IPS-11a (cell line): ENCODE data around the gene BRINP3.

ENCODE experiments used
- H3K4me3 ChIP-seq: one replicate; pipeline ENCODE4 v1.5.1; 2013; ENCODE audit warnings: low read depth, low read length, control low read depth

Gene BRINP3

GRCh38 chr1:190193508-190194115 lies 284.1 kb downstream of the BRINP3 start:
- H3K4me3 ChIP-seq, result no peak overlapping the region

- H3K4me3 ChIP-seq, result no peak overlapping the region
Measured at GRCh38 chr1:190192627-190193026, 285.0 kb downstream of the BRINP3 start.

GRCh38 chr1:190183588-190183987 lies 294.1 kb downstream of the BRINP3 start:
- no peak overlapping the region for H3K4me3 ChIP-seq

- no peak overlapping the region for H3K4me3 ChIP-seq
Measured at GRCh38 chr1:190179817-190180216, 297.8 kb downstream of the BRINP3 start.

- H3K4me3 ChIP-seq, result no peak overlapping the region
Measured at GRCh38 chr1:190178827-190179226, 298.8 kb downstream of the BRINP3 start.

GRCh38 chr1:190177555-190177954 lies 300.1 kb downstream of the BRINP3 start:
- no peak overlapping the region for H3K4me3 ChIP-seq

- H3K4me3 ChIP-seq, result no peak overlapping the region
Measured at GRCh38 chr1:190176776-190177175, 300.9 kb downstream of the BRINP3 start.

- H3K4me3 ChIP-seq, result no peak overlapping the region
Measured at GRCh38 chr1:190175320-190175719, 302.3 kb downstream of the BRINP3 start.

GRCh38 chr1:190172651-190173430 lies 304.8 kb downstream of the BRINP3 start:
- H3K4me3 ChIP-seq, result no peak overlapping the region

GRCh38 chr1:190170321-190170720 lies 307.3 kb downstream of the BRINP3 start:
- no peak overlapping the region for H3K4me3 ChIP-seq

GRCh38 chr1:190169311-190170067 lies 308.2 kb downstream of the BRINP3 start:
- no peak overlapping the region for H3K4me3 ChIP-seq

- no peak overlapping the region for H3K4me3 ChIP-seq
Measured at GRCh38 chr1:190168893-190169280, 308.8 kb downstream of the BRINP3 start.

GRCh38 chr1:190168116-190168892 lies 309.4 kb downstream of the BRINP3 start:
- no peak overlapping the region for H3K4me3 ChIP-seq

- no peak overlapping the region for H3K4me3 ChIP-seq
Measured at GRCh38 chr1:190159146-190159545, 318.5 kb downstream of the BRINP3 start.

- H3K4me3 ChIP-seq, result no peak overlapping the region
Measured at GRCh38 chr1:190154744-190155143, 322.9 kb downstream of the BRINP3 start.

- H3K4me3 ChIP-seq, result no peak overlapping the region
Measured at GRCh38 chr1:190147616-190148015, 330.0 kb downstream of the BRINP3 start.

- no peak overlapping the region for H3K4me3 ChIP-seq
Measured at GRCh38 chr1:190144650-190145049, 333.0 kb downstream of the BRINP3 start.

- H3K4me3 ChIP-seq, result no peak overlapping the region
Measured at GRCh38 chr1:190140644-190141043, 337.0 kb downstream of the BRINP3 start.

- H3K4me3 ChIP-seq, result no peak overlapping the region
Measured at GRCh38 chr1:190138702-190139101, 339.0 kb downstream of the BRINP3 start.

- H3K4me3 ChIP-seq, result no peak overlapping the region
Measured at GRCh38 chr1:190138266-190138665, 339.4 kb downstream of the BRINP3 start.

- no peak overlapping the region for H3K4me3 ChIP-seq
Measured at GRCh38 chr1:190129366-190129765, 348.3 kb downstream of the BRINP3 start.
